ENCODE data around the gene RGS18. TPM values are rescaled to one million over a fixed set of nuclear protein-coding genes. Genes with fewer than 3 reads are reported as not detected.

The RGS18 gene
- total and polyA plus RNA-seq, 2 experiments from 2014 or later, result not detected

DNA sequence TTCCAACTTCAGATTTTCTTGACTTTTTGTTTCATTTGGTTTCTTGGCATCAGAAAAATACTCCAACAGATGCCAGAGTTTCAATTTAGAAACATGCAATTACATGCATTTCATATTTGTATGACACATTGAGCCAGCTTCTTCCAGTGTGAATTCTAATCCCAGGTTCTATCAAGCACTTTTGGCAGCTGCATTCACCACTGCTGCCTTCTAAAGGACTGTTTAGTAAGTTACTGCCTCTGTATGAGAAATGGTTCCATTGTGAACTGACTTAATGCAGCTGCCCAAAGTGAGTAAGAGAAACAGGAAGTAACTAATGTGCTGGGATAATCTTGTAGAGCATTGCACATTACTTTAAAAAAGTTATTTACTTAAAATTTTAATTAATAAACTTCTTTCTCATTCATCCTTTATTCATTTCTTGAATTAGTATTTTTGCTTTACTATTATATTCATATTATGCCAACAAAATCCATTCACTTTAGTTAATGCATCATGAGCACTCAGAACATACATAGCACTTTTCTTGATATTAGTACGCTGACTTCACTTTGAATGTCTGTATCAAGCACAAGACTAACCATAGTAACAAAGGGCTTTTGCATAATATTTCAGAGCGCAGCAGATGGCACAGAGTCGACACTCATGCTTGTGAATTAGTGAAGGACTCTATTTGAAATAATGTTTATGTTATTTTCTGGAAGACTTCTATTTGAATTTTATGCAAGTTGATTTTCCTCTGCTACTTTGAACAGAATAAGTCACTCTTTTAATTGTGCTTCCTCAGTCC is 9.8 kb downstream of the RGS18 start:
- no peak for ATAC-seq

DNA sequence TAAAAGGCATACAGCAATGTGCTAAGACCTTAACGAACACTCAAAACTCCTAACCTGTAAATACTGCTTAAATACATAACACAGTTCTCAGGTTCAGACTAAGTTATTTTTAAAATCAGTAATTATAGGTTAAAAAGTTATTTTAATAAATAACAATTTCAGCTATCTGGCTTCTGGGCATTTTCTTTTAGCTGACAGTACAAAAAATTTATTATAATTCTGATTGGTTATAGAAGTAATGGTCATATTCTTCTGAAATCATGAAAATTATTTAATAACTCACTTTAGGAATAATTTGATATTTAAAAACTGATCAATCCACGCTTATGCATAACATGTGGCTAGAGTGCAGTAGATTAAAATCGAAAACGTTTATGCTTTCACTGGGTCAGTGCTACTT is 10.7 kb downstream of the RGS18 start:
- DNase-seq (ENCODE audit: low spot score), result no peak
- H3K4me1 ChIP-seq (ENCODE audit: insufficient read depth), result no peaks in the 10 kb centered on the region

More for the DNA sequence above, 9.8 kb downstream of the RGS18 start:
- H2AFZ ChIP-seq, result 0 out of 2 replicates have a peak overlapping the region, but pooled peaks have one; percentile 16
- no peaks in the 10 kb centered on the region for H3K4me1 ChIP-seq (ENCODE audit: insufficient read depth)
- no peak overlapping the region for H3K27ac ChIP-seq (ENCODE audit: low read depth)
- no peaks in the 10 kb centered on the region for H3K79me2 ChIP-seq (replicated peaks; ENCODE audit: insufficient read depth)
- TF ChIP-seq ZNF114 (CRISPR knock-in tag; IDR thresholded peaks at IDR 0.05), result no peak
- TF ChIP-seq, protein P1, sequence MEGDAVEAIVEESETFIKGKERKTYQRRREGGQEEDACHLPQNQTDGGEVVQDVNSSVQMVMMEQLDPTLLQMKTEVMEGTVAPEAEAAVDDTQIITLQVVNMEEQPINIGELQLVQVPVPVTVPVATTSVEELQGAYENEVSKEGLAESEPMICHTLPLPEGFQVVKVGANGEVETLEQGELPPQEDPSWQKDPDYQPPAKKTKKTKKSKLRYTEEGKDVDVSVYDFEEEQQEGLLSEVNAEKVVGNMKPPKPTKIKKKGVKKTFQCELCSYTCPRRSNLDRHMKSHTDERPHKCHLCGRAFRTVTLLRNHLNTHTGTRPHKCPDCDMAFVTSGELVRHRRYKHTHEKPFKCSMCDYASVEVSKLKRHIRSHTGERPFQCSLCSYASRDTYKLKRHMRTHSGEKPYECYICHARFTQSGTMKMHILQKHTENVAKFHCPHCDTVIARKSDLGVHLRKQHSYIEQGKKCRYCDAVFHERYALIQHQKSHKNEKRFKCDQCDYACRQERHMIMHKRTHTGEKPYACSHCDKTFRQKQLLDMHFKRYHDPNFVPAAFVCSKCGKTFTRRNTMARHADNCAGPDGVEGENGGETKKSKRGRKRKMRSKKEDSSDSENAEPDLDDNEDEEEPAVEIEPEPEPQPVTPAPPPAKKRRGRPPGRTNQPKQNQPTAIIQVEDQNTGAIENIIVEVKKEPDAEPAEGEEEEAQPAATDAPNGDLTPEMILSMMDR (conservative IDR thresholded peaks at IDR 0.05; ENCODE audit: low read depth in 2 of 2), result no peak
- TF ChIP-seq STAT1 (IDR thresholded peaks at IDR 0.05; ENCODE audit: unreplicated experiment), result no peak
- TF ChIP-seq POLR2AphosphoS5 (IDR thresholded peaks at IDR 0.05; ENCODE audit: low read depth), result no peak
- no peak for TF ChIP-seq CREB1 (CRISPR knock-in tag; IDR thresholded peaks at IDR 0.05; ENCODE audit: low read depth)
- TF ChIP-seq, protein P2, sequence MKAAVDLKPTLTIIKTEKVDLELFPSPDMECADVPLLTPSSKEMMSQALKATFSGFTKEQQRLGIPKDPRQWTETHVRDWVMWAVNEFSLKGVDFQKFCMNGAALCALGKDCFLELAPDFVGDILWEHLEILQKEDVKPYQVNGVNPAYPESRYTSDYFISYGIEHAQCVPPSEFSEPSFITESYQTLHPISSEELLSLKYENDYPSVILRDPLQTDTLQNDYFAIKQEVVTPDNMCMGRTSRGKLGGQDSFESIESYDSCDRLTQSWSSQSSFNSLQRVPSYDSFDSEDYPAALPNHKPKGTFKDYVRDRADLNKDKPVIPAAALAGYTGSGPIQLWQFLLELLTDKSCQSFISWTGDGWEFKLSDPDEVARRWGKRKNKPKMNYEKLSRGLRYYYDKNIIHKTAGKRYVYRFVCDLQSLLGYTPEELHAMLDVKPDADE (IDR thresholded peaks at IDR 0.05), result no peak
- TF ChIP-seq NANOG (IDR thresholded peaks at IDR 0.05; ENCODE audit: borderline replicate concordance), result no peak
- Mint-ChIP-seq H3K9me3 (peaks cover 14% of the 10 kb centered on the region), H3K4me3 (no peak overlapping the region), H3K36me3 (ENCODE audit: low read depth) (peaks cover 9% of the 10 kb centered on the region; the same call in 2 of the 3 replicates), H3K4me1 (peaks cover 13% of the 10 kb centered on the region), H3K27me3 (ENCODE audit: insufficient read depth, low read depth, poor library complexity) (no peaks in the 10 kb centered on the region), H3K27ac (no peak overlapping the region)
- H3K4me3 ChIP-seq, result no peak overlapping the region
- no peaks in the 10 kb centered on the region for H3K27me3 ChIP-seq (ENCODE audit: insufficient read depth)
- H3F3A ChIP-seq (replicated peaks; ENCODE audit: low read depth), result no peaks in the 10 kb centered on the region
- H3K9me2 ChIP-seq (ENCODE audit: insufficient read depth), result no peaks in the 10 kb centered on the region
- no peak overlapping the region for H3K4me2 ChIP-seq
- H3K36me3 ChIP-seq (ENCODE audit: insufficient read depth), result no peaks in the 10 kb centered on the region
- no peak for DNase-seq (ENCODE audit: low spot score)
- H4K20me1 ChIP-seq (replicated peaks; ENCODE audit: insufficient read depth), result no peaks in the 10 kb centered on the region

More for the DNA sequence above, 10.7 kb downstream of the RGS18 start:
- Histone ChIP-seq H4K20me1 (replicated peaks; ENCODE audit: insufficient read depth) (no peaks in the 10 kb centered on the region), H3K4me2 (no peak overlapping the region), H3K4me3 (no peak overlapping the region), H2AFZ (0 out of 2 replicates have a peak overlapping the region, but pooled peaks have one; percentile 16), H3K27ac (ENCODE audit: low read depth) (no peak overlapping the region), H3K9me2 (ENCODE audit: insufficient read depth) (no peaks in the 10 kb centered on the region), H3K79me2 (replicated peaks; ENCODE audit: insufficient read depth) (no peaks in the 10 kb centered on the region), H3K36me3 (ENCODE audit: insufficient read depth) (no peaks in the 10 kb centered on the region), H3F3A (replicated peaks; ENCODE audit: low read depth) (no peaks in the 10 kb centered on the region), H3K27me3 (ENCODE audit: insufficient read depth) (no peaks in the 10 kb centered on the region)
- ATAC-seq, result no peak
- H3K4me1 Mint-ChIP-seq, result peaks cover 13% of the 10 kb centered on the region
- no peaks in the 10 kb centered on the region for H3K27me3 Mint-ChIP-seq (ENCODE audit: insufficient read depth, low read depth, poor library complexity)
- H3K36me3 Mint-ChIP-seq (ENCODE audit: low read depth), result peaks cover 9% of the 10 kb centered on the region; the same call in 2 of the 3 replicates
- no peak overlapping the region for H3K27ac Mint-ChIP-seq
- no peak overlapping the region for H3K4me3 Mint-ChIP-seq
- TF ChIP-seq JUNB (IDR thresholded peaks at IDR 0.05; ENCODE audit: unreplicated experiment) (no peak), EZH2phosphoT487 (IDR thresholded peaks at IDR 0.05; ENCODE audit: unreplicated experiment) (no peak), POLR2AphosphoS5 (IDR thresholded peaks at IDR 0.05; ENCODE audit: low read depth) (no peak), CREB1 (CRISPR knock-in tag; IDR thresholded peaks at IDR 0.05; ENCODE audit: low read depth) (no peak), ZNF114 (CRISPR knock-in tag; IDR thresholded peaks at IDR 0.05) (no peak)
- TF ChIP-seq, protein P3, sequence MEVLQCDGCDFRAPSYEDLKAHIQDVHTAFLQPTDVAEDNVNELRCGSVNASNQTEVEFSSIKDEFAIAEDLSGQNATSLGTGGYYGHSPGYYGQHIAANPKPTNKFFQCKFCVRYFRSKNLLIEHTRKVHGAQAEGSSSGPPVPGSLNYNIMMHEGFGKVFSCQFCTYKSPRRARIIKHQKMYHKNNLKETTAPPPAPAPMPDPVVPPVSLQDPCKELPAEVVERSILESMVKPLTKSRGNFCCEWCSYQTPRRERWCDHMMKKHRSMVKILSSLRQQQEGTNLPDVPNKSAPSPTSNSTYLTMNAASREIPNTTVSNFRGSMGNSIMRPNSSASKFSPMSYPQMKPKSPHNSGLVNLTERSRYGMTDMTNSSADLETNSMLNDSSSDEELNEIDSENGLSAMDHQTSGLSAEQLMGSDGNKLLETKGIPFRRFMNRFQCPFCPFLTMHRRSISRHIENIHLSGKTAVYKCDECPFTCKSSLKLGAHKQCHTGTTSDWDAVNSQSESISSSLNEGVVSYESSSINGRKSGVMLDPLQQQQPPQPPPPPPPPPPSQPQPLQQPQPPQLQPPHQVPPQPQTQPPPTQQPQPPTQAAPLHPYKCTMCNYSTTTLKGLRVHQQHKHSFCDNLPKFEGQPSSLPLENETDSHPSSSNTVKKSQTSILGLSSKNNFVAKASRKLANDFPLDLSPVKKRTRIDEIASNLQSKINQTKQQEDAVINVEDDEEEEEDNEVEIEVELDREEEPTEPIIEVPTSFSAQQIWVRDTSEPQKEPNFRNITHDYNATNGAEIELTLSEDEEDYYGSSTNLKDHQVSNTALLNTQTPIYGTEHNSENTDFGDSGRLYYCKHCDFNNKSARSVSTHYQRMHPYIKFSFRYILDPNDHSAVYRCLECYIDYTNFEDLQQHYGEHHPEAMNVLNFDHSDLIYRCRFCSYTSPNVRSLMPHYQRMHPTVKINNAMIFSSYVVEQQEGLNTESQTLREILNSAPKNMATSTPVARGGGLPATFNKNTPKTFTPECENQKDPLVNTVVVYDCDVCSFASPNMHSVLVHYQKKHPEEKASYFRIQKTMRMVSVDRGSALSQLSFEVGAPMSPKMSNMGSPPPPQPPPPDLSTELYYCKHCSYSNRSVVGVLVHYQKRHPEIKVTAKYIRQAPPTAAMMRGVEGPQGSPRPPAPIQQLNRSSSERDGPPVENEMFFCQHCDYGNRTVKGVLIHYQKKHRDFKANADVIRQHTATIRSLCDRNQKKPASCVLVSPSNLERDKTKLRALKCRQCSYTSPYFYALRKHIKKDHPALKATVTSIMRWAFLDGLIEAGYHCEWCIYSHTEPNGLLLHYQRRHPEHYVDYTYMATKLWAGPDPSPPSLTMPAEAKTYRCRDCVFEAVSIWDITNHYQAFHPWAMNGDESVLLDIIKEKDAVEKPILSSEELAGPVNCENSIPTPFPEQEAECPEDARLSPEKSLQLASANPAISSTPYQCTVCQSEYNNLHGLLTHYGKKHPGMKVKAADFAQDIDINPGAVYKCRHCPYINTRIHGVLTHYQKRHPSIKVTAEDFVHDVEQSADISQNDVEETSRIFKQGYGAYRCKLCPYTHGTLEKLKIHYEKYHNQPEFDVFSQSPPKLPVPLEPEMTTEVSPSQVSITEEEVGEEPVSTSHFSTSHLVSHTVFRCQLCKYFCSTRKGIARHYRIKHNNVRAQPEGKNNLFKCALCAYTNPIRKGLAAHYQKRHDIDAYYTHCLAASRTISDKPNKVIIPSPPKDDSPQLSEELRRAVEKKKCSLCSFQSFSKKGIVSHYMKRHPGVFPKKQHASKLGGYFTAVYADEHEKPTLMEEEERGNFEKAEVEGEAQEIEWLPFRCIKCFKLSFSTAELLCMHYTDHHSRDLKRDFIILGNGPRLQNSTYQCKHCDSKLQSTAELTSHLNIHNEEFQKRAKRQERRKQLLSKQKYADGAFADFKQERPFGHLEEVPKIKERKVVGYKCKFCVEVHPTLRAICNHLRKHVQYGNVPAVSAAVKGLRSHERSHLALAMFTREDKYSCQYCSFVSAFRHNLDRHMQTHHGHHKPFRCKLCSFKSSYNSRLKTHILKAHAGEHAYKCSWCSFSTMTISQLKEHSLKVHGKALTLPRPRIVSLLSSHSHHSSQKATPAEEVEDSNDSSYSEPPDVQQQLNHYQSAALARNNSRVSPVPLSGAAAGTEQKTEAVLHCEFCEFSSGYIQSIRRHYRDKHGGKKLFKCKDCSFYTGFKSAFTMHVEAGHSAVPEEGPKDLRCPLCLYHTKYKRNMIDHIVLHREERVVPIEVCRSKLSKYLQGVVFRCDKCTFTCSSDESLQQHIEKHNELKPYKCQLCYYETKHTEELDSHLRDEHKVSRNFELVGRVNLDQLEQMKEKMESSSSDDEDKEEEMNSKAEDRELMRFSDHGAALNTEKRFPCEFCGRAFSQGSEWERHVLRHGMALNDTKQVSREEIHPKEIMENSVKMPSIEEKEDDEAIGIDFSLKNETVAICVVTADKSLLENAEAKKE (CRISPR knock-in tag; IDR thresholded peaks at IDR 0.05), result no peak
- peaks cover 14% of the 10 kb centered on the region for H3K9me3 Mint-ChIP-seq
